Adrenal gland (tissue), 12 donors: ENCODE results near the gene DPP9. TPM values are rescaled to one million over a fixed set of nuclear protein-coding genes. Genes with fewer than 3 reads are reported as not detected.
"Not testable (repeated sequence)": the region's sequence is repeated elsewhere in the genome, so short reads cannot be mapped to it uniquely, and the experiment has no call there.

ENCODE experiments used
- DNase-seq, 7 donors: peaks; one replicate each; pipeline ENCODE4 v3.0.0-alpha.2; 2019 to 2020
- H3K27ac ChIP-seq, 5 donors: fragments of 200-600 bp; sonication (generic) in 4 of 5; 1 replicate in 3 of 5; 2 replicates in 2 of 5; pipeline versions ENCODE4 v1.5.1 to v1.8.0; 2016 to 2020; ENCODE audit warnings: mild to moderate bottlenecking in 1 of 5
- H3K27me3 ChIP-seq: fragments of 200-600 bp; 2 replicates; pipeline ENCODE4 v1.8.0; 2021
- H3K36me3 ChIP-seq, 2 donors: fragments of 200-600 bp; replicated peaks in 1 of 2; 1 replicate in 1 of 2; 2 replicates in 1 of 2; pipeline versions ENCODE4 v1.5.1 to v1.8.0; 2018 to 2022
- H3K4me1 ChIP-seq, 2 donors: fragments of 200-600 bp; replicated peaks in 1 of 2; 1 replicate in 1 of 2; 2 replicates in 1 of 2; pipeline versions ENCODE4 v1.5.1 to v1.8.0; 2018 to 2021
- H3K4me3 ChIP-seq, 4 donors: fragments of 200-600 bp; sonication (generic) in 3 of 4; one replicate each; pipeline ENCODE4 v1.5.1; 2016 to 2018
- H3K9me3 ChIP-seq, 3 donors: fragments of 200-600 bp; sonication (generic) in 1 of 3; replicated peaks in 1 of 3; 1 replicate in 2 of 3; 2 replicates in 1 of 3; pipeline versions ENCODE4 v1.5.1 to v1.8.0; 2016 to 2021
- POLR2A ChIP-seq, 2 donors: fragments of 450-650 bp; IDR thresholded peaks; one replicate each; pipeline ENCODE4 v1.6.1; 2017; ENCODE audit warnings: antibody characterized with exemption in 2 of 2, mild to moderate bottlenecking in 2 of 2, moderate library complexity in 1 of 2
- WGBS, 4 donors: extraction: QIAGEN DNeasy Blood & Tissue Kit in 2 of 4; methylation state at CpG; one replicate each; pipeline versions ENCODE4 v1.1.5 to v1.1.7; 2013 to 2017; 5-methylcytosine and 5-hydroxymethylcytosine counted together
- intact Hi-C, 2 donors: fragments of 100-400 bp; cut with DNase I; formaldehyde crosslinking; loops; one replicate each; pipeline versions ENCODE4 v1.14.1 to v1.15.0; 2022 to 2023
- polyA plus RNA-seq, 3 donors: library from polyadenylated mRNA; stranded (reverse); fragments of 200-250 nt in 2 of 3; fragments of 350-450 nt in 1 of 3; fragmentation: Illumina TruSeq in 1 of 3; extraction: RNeasy Lipid Tissue Mini Kit (QIAGEN cat#74804) in 1 of 3; gene quantifications; one replicate each; pipeline ENCODE4 v1.2.3, GENCODE V29; 2013 to 2014
- total RNA-seq, 9 donors: library from RNA; depleted of rRNA in 4 of 9; stranded (reverse); fragments of >200 nt in 4 of 9; fragments of 120-200 nt in 1 of 9; fragmentation: NEBNext Ultra II Directional in 1 of 9; extraction: Animal tissue kit (Norgen Biotek cat#: 25700) in 1 of 9; gene quantifications; one replicate each; pipeline versions ENCODE4 v1.1.0 to v1.2.4, GENCODE V29; 2013 to 2023
- TF ChIP-seq, protein P1 (sequence below), 6 experiments: fragments of 450-650 bp in 4 of 6; fragments of 200-600 bp in 2 of 6; sonication (generic) in 1 of 6; IDR thresholded peaks; 1 replicate in 5 of 6; 2 replicates in 1 of 6; pipeline versions ENCODE4 v1.5.1 to v1.8.0; 2016 to 2021; ENCODE audit warnings: antibody characterized with exemption in 6 of 6, mild to moderate bottlenecking in 2 of 6, moderate library complexity in 1 of 6
- donor health status: healthy with polysubstance abuse.
- donor health status: Bipolar disorder and iron deficiency.
- donor health status: DM: yes; HTN: yes; CAD: no.
- donor health status: DM: no; HTN: no; CAD: no.
- donor health status: DM: no; HTN: no; CAD: no.
- donor health status: DM: yes; HTN: yes; CAD: no.

The DPP9 gene
- total and polyA plus RNA-seq, 12 donors = 9.5 to 117 (median 46.9) TPM

DNA sequence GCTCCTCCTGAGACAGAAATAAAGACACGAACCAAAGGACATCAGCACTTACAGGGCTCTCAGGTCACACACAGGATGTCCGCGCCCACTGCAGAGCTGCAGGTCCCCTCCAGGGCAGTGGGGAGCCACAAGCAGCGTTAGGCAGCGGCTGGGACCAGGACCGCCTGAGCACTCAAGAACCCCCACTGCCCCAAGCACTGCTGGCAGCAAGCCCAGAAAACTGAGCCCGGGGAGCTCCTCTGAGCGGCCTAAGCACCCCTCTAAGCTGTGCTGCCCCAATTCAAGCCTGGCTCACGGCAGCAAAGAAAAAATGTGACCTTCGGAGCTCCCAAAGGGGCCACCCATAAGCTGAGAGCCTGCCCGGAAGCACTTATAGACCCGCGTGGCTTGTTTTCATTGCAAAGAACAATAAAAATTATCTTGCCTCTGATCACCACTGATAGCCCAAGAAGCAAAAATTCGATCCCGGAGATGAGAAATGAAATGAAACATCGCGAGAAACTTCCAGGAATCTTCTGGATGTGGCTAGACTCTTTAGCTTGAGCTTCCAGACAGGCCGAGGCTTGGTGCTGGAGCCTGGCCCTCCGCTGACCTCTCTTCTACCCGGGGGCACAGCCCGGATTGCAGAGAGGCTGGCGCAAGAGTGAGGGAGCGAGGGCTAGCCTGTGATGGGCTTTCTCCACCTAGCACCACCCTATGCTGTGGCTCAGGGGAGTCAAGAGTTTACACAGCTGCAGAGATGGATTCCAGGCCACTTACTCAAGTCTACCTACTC lies 6.3 kb downstream of the DPP9 start:
- Histone ChIP-seq H3K4me3 (no peak overlapping the region), H3K27ac (peak overlapping the region in 1 of 5 donors; percentile 16), H3K9me3 (no peaks in the 10 kb centered on the region), H3K36me3 (peaks cover 0 to 64% of the 10 kb centered on the region in 2 donors), H3K27me3 (no peaks in the 10 kb centered on the region), H3K4me1 (peaks cover 6 to 12% of the 10 kb centered on the region in 2 donors)
- intact Hi-C loops = no loop called here
- WGBS, 4 donors = 71 to 80% (median 79%) methylated on average over 18 to 23 of the region's 23 CpGs
- DNase-seq = no peak
- no peak for TF ChIP-seq POLR2A (IDR thresholded peaks at IDR 0.05)
- TF ChIP-seq, protein P1, sequence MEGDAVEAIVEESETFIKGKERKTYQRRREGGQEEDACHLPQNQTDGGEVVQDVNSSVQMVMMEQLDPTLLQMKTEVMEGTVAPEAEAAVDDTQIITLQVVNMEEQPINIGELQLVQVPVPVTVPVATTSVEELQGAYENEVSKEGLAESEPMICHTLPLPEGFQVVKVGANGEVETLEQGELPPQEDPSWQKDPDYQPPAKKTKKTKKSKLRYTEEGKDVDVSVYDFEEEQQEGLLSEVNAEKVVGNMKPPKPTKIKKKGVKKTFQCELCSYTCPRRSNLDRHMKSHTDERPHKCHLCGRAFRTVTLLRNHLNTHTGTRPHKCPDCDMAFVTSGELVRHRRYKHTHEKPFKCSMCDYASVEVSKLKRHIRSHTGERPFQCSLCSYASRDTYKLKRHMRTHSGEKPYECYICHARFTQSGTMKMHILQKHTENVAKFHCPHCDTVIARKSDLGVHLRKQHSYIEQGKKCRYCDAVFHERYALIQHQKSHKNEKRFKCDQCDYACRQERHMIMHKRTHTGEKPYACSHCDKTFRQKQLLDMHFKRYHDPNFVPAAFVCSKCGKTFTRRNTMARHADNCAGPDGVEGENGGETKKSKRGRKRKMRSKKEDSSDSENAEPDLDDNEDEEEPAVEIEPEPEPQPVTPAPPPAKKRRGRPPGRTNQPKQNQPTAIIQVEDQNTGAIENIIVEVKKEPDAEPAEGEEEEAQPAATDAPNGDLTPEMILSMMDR (IDR thresholded peaks at IDR 0.05) = no peak

GRCh38 chr19:4715529-4716221 lies 8.0 kb downstream of the DPP9 start:
- no peak overlapping the region for H3K4me3 ChIP-seq
- no peaks in the 10 kb centered on the region for H3K27me3 ChIP-seq
- H3K36me3 ChIP-seq = peaks cover 0 to 79% of the 10 kb centered on the region in 2 donors
- no peaks in the 10 kb centered on the region for H3K9me3 ChIP-seq
- TF ChIP-seq, protein P1 (IDR thresholded peaks at IDR 0.05) = no peak
- no peak for TF ChIP-seq POLR2A (IDR thresholded peaks at IDR 0.05)
- WGBS, 4 donors = 84 to 95% (median 86%) methylated on average over 17 to 28 of the region's 28 CpGs
- H3K4me1 ChIP-seq = peaks cover 0 to 3% of the 10 kb centered on the region in 2 donors
- DNase-seq = peak in 4 of 7 donors; percentile 48 to 61 (median 50)
- intact Hi-C loops = no loop called here
- H3K27ac ChIP-seq = peak overlapping the region in 1 of 5 donors; percentile 40

DNA sequence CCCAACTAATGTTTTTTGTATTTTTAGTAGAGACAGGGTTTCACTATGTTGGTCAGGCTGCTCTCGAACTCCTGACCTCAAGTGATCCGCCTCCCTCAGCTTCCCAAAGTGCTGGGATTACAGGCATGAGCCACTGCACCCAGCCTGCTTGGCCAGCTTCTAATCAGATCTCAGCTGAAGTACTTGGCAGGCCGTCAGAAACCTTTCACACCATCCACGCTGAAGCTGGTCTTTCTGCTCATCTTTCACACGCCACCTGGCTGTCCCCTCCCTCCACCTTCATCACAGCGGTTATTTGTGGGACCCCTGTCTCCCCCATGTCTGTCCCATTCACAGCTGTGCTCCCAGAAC lies 8.5 kb downstream of the DPP9 start:
- WGBS, 4 donors = 95 to 97% (median 95%) methylated on average over 6 of the region's 6 CpGs
- DNase-seq, H3K4me1 ChIP-seq, H3K9me3 ChIP-seq, intact Hi-C loops, H3K27me3 ChIP-seq, H3K4me3 ChIP-seq: not testable (repeated sequence)
- peaks cover 0 to 84% of the 10 kb centered on the region in 2 donors for H3K36me3 ChIP-seq
- H3K27ac ChIP-seq = peak overlapping the region in 1 of 5 donors; percentile 22

- DNase-seq = no peak
- Histone ChIP-seq H3K4me1 (peaks cover 10% of the 10 kb centered on the region in 2 donors), H3K4me3 (no peak overlapping the region), H3K27me3 (no peaks in the 10 kb centered on the region), H3K36me3 (peaks cover 0 to 82% of the 10 kb centered on the region in 2 donors), H3K27ac (peak overlapping the region in 3 of 5 donors; percentile 49 to 87 (median 66)), H3K9me3 (no peaks in the 10 kb centered on the region)
- 94 to 97% (median 94%) methylated on average over 13 to 27 of the region's 27 CpGs for WGBS, 4 donors
- intact Hi-C loops = no loop called here
- TF ChIP-seq, protein P1 (IDR thresholded peaks at IDR 0.05) = no peak
- no peak for TF ChIP-seq POLR2A (IDR thresholded peaks at IDR 0.05)
Observed at GRCh38 chr19:4714016-4714415, 9.6 kb downstream of the DPP9 start.
